GM19099 (cell line): ENCODE data around the gene MYO1C.

Experiments used
- POLR2A ChIP-seq: IDR thresholded peaks from 3 replicates; pipeline ENCODE4 v1.6.1; 2011; ENCODE audit warnings: low read depth; ENCODE audit not compliant: insufficient read length; ENCODE audit errors: extremely low read depth

The MYO1C gene

DNA sequence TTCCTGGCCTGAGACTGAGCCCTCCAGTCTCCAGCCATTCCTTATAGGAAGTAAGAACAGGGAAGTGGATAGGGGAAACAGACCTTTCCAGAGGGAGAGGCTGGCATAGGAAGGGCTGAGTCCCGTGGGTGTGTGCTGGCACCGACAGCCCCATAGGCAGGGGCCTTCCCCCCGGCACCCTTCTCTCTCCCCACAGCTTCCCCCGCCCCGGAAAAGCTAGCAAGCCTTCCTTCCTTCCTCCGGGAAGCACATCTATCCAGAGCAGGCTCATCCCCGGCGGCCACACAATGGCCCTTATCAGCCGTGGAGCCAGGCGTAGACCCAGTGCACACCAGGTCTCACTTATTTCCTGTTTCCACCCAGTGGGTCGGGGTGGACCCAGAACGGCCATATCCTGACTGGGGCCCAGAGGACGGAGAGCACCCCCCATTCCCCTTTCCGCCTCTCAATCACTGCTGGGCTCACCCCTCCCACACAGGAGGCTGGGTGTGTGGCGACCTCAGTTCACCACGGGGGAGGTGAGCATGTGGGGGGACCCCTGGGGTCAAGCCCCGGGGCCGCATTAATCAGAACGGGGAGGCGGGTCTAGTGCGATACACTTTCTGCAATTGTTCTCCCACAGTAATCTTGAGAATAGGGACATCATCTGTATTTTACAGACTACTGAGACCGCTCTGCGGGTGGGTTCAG lies 950 bp upstream of the MYO1C start:
- no peak for TF ChIP-seq POLR2A

DNA sequence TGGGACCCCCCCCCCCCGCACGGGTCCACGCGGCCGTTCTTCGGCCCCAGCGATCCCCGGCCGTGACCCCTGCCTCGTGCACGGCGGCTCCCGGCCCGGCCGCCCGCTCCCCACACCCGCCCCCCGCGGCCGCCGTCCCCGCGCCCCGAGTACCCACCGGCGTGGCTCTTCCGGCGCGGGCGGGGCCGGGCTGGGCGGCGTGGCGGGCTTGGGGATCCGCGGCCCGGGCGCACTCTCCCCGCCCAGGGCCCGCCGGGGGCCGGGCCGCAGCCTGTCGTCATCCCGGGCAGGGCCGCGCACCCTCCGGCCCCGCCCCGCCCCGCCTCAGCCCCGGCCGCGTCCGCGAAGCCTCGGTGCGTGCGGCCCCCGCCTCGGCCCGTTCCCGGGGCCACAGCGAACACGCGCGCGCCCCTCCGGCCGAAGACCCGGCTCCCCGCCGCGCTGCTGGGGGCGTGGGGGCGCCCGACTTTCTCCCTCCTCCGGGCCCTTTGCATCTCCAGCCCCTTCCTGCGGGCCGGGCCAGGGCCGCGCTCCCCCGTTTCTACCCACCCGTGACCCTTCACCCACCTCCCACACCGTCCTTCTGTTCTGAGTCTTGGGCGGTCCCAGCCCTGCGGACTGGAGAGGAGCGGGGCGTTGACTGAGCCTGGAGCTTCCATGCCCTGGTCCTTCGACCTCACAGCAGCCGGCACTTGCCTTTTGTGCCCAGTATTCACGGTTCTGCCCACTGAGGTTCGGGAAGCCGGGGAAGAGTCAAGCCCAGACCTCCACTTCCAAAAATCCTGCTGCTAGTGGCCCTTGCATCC lies 840 bp downstream of the MYO1C start:
- peak; percentile 20 for TF ChIP-seq POLR2A

DNA sequence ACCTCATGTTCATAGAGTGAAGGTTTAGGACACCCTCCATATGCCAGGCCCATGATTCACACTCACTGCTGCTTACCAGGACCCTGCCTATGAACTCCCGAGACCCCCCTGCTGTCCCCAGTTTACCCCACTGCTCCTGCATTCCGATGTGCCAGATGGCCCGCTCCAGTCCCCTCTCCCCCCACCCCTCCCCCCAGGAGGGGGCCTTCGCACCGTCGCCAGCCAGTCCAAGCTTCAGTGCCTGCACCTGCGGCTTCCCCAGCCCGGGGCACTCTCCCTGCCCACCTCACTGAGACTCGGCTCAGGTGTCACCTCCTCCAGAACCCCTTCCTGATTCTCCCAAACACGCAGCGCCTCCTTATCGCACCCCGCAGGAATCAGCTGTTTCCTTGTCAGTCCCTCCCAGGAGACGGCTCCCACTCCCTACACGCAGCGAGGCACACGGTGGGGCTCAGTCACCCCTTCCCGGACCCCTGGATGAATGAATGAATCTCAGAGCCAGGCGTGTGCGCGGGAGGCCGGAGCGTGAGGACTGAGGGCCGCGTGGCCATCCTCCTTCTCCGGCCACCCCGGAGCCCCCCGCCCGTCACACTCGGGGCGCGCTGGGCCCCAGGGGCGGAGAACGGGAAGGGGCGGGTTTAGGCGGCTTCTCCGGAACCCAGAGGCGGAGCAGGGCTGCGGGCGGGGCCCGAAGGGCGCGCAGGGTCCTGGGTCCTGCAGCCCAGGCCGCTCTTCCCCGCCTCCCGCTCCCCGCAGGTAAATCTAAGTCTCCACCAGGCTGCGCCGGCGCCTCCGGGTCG lies 1.6 kb downstream of the MYO1C start:
- peak; percentile 66 for TF ChIP-seq POLR2A

DNA sequence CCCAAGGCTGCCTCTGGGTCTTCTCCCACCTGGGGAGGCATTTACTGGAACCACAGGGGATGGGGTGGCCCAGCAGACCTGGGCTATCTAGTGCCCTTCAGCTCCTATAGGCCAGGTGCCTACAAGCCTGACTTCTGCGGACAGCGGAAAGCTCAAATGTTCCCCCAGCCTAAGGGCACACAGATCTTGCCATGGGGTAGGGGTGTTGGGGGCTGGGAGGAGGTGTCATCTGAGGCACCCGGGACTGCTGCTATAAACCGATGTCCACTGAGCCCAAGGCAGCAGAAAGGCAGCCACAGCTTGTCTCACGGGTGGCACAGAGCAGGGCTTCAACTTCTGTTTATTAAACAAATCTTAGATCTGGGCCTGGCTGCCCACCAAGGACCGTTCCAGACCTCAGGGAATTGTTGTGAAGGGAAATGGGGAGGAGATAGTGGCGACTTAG lies 3.6 kb downstream of the MYO1C start:
- TF ChIP-seq POLR2A: no peak

DNA sequence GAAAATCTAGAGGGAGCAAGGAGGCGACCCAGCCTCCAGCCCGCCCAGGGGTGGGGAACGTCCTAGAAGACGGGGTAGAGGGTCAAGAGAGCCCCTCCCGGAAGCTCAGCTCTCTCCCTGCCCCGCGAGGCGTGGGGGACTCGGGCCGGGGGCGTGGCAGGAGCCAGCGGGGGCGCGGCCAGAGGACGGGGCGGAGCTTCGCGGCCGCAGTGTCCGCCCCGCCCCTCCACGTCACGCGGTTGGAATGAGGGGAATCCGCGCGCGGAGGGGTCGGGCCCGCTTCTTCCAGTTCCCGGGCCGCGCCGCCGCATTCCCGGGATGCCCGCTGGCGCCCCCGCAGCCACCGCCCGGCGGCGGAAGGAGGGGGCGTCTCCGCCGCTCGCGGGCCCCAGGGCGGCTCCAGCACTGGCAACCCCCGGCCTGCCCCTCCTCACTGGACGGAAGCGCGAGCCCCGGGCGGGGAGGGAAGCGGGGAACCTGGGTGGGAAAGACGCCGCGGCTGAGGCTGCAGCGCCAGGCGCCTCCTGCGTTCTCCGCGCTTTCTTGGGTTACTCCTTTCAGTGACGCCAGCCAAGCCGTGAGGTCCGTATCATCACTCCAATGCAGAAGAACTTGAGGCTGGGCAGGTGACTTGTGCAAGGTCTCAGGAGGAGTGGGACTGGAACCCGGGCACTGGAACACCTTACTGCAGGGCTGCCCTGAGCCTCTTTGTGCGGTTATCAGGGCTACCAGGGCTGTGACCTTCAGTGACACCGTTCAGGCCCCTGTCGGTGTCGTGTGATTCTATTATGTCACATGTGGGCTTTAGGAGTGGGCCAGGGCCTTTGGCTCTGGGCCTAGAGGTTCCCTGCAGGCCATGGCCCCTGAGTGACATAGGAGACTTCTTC lies 4.3 kb downstream of the MYO1C start:
- TF ChIP-seq POLR2A: peak; percentile 46

DNA sequence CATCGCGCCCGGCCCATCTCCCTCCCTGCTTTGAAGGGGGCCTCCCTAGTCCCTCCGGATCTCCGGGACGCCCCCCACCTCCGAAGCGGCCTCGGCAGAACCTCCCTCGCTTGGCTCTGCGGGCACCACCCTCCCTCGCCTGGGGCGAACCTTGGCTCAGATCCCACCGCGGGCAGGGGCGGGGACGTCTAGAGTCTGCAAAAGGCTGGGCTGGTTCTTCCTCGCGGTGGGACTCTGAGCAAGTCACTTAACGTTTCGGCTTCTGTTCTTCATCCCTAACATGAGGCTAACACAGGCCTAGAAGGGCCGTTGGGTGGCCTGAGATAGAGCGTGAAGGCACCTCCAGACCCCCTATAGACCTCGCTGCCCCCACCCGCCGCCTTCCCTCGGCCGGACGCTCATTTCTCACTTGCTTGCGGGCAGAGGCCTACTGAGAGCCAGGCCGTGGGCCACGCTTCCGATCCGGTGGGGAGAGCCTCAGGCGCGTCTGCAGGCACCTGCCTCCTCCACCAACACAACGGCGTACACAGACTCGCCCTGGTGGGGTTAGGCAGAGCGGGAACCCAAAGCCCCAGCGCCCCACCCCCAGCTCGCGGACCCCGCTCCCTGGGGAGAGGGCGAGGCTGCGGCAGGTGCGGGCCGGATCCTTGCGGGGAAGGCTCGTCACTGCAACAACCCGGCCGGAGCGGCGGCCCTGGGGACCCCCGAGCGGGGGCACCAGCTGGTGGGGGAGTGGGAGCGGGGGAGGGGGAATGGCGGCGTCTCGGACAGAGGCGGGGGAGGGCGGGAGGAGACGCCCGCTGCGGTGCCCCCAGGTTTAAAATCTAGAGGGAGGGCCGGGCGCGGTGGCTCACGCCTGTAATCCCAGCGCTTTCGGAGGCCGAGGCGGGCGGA lies 5.4 kb downstream of the MYO1C start:
- TF ChIP-seq POLR2A: peak; percentile 50

DNA sequence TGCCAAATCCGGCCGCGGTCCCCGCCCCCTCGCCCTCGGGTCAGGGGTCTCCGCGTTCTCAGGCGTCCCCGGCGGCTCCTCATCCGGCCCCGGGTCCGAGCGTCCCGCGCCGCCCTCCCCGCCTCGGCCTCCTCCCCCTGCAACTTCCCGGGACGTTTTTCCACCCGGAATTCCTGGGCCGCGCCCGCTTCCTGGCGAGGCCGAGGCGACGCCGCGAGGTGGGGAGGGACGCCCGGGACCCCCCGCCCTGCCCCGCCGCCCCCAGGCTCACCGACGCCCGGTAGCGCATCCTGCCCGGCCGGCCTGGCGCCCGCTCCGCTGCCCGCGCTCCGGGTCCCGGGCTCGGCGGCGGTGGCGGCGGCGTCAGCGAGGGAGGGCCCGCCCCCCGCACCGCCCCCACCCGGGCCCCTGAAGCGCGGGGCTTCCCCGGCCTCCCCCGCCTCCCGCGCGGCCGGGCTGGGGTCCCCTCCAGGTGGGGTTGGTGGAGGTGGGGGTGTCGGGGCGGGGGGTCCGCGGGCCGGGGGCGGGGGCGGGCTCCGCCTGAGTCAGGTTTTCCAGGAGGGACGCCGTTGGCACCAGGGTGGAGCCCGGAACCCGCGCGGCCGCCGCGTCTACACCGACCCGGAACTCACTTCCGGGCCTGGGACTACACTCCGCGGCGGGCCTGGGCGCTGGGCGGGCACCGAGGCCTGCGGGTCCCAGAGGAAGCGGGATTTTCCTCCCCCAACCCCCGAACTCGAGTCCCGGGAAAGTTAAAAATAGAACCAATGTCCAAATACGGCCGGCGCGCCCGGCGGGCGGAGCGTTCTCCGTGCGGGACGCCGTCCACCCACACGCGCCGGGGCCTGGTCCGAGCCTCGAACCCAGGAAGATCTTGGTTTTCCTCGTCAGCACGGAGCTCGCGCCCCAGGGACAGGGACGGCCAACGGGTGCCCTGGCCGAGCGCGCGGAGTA lies 6.8 kb downstream of the MYO1C start:
- peak; percentile 46 for TF ChIP-seq POLR2A

DNA sequence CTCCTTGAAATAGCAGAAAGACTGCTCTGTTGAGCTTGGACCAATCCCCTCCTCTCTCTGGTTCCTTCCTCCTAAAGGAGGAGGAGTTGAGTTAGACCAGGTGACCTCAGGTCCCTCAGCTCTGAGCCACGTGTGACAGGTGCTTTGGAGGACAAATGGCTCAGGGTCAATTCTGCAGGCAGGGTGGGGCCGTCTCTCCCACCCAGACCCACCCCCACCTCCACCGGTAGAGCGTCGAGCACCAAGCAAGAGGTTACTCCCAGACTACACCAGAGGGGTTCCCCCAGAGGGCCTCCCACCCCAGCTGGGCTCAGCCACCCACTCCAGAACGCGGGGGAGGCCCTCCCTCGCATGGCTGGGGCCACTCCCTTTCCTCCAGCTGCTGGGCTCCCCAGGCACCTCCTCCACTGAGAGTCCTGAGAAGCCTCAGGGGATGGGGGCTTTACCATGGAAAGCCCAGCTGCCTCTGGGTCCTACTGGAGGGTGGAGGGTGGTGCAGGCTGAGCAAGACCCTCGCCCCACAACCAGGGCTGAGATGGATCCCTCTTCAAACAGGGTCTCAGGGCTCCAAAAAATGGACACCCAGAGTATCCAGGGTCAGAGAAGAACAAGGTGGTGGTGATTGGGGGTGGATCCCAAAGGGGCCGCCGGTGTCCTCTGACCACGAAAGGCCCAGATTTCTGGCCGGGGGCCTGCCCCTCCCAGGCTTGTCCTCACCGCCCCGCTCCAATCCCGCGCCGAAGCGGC lies 7.6 kb downstream of the MYO1C start:
- peak; percentile 59 for TF ChIP-seq POLR2A

DNA sequence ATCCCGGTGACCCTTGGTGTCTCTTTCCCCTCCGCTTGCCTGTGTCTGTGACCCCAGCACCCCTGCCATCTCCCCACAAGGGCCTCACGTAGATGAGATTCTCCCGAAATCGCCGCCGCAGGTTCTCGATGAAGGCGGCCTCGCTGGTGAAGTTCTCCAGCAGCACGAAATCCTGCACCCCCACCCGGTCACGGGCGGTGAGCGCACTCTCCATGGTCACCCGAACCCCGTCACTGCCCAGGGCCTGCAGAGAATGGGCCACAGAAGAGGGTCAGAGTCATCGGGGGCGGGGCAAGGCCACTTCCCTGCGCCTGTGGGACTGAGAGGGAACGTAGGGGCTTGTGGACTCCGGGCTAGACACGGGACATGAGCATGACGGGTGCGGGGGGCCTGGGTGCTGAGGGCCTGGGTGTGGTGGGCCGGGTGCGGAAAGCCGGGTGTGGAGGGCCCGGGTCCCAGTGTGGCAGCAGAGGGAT lies 8.4 kb downstream of the MYO1C start:
- TF ChIP-seq POLR2A: no peak

DNA sequence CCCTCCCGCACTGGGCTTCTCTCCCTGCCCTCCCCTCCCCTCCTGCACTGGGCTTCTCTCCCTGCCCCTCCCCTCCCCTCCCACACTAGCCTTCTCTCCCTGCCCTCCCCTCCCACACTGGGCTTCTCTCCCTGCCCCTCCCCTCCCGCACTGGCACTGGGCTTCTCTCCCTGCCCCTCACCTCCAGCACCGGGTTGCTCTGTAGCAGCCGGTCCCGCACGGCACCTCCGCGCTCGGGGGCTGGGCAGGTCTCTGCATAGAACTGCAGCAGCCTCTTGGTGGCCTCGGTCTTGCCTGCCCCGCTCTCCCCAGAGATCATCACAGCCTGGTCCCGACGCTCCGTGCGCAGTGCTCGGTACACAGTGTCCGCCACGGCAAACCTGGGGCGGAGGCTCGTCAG lies 9.8 kb downstream of the MYO1C start:
- TF ChIP-seq POLR2A: no peak

DNA sequence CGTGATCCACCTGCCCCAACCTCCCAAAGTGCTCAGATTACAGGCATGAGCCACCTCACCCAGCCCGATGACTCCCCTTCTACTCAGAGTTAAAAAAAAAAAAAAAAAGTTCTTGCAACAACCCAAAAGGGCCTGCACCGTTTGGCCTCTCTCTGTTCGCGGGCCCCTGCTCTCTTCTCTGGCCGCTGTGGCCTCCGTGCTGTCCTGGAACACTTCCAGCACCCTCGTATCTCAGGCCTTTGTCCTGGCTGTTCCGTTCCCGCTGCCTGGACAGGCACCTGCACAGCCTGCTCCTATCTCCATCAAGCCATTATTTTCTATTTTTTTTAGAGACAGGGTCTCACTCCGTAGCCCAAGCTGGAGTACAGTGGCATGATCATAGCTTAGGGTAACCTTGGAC lies 10.8 kb downstream of the MYO1C start:
- TF ChIP-seq POLR2A: no peak
